NCI-H345 (cell line): ENCODE results near the gene CR1L.
"Not testable (repeated sequence)": the region's sequence is repeated elsewhere in the genome, so short reads cannot be mapped to it uniquely, and the experiment has no call there.

ENCODE experiments used
- DNase-seq: peaks from one replicate; lab custom pipeline; 2025; lab: John Stamatoyannopoulos, UW

The CR1L gene

GRCh38 chr1:207644852-207645634 is at the start of gene CR1L:
CR1L (plus strand) TSS chr1:207645133; CDS start chr1:207645234, 101 bp downstream.
- DNase-seq = peak; percentile 80

GRCh38 chr1:207603777-207604176 is 41.2 kb upstream of the CR1L start:
- no peak for DNase-seq

GRCh38 chr1:207605444-207606361 is 39.2 kb upstream of the CR1L start:
- no peak for DNase-seq

- DNase-seq = no peak
These were observed 38.6 kb upstream of the CR1L start for GRCh38 chr1:207606362-207606755.

- DNase-seq = no peak
These were observed 32.2 kb upstream of the CR1L start for GRCh38 chr1:207612762-207613161.

- DNase-seq = peak; percentile 18
These were observed 24.9 kb upstream of the CR1L start for GRCh38 chr1:207619871-207620542.

GRCh38 chr1:207620543-207620893 is 24.4 kb upstream of the CR1L start:
- DNase-seq = no peak

- DNase-seq = not testable (repeated sequence)
These were observed 19.3 kb upstream of the CR1L start for GRCh38 chr1:207625504-207626071.

- DNase-seq = no peak
These were observed 18.0 kb upstream of the CR1L start for GRCh38 chr1:207626972-207627337.

- no peak for DNase-seq
These were observed 17.4 kb upstream of the CR1L start for GRCh38 chr1:207627496-207627895.

GRCh38 chr1:207628776-207629175 is 16.2 kb upstream of the CR1L start:
- no peak for DNase-seq

- no peak for DNase-seq
These were observed 13.8 kb upstream of the CR1L start for GRCh38 chr1:207631137-207631536.

- no peak for DNase-seq
These were observed 11.7 kb upstream of the CR1L start for GRCh38 chr1:207633226-207633625.

GRCh38 chr1:207633699-207634289 is 11.1 kb upstream of the CR1L start:
- DNase-seq = not testable (repeated sequence)

GRCh38 chr1:207634293-207634692 is 10.6 kb upstream of the CR1L start:
- DNase-seq = not testable (repeated sequence)

- peak; percentile 17 for DNase-seq
These were observed 9.3 kb upstream of the CR1L start for GRCh38 chr1:207635569-207636186.

- DNase-seq = not testable (repeated sequence)
These were observed 6.3 kb upstream of the CR1L start for GRCh38 chr1:207638487-207639145.

- DNase-seq = not testable (repeated sequence)
These were observed 5.6 kb upstream of the CR1L start for GRCh38 chr1:207639362-207639761.

- DNase-seq = no peak
These were observed 624 bp upstream of the CR1L start for GRCh38 chr1:207644166-207644851.

- DNase-seq = no peak
These were observed 725 bp downstream of the CR1L start for GRCh38 chr1:207645635-207646081.
